Muscle of leg (tissue), 11 donors: ENCODE data around the gene GAS2. TPM values are rescaled to one million over a fixed set of nuclear protein-coding genes. Genes with fewer than 3 reads are reported as not detected.

ENCODE experiments used
- DNase-seq: peaks from one replicate; pipeline ENCODE4 v3.0.0; 2013
- H3K27ac ChIP-seq: one replicate; pipeline ENCODE4 v1.5.1; 2013; ENCODE audit warnings: mild to moderate bottlenecking, low read length, control low read depth
- H3K27me3 ChIP-seq: one replicate; pipeline ENCODE4 v1.6.1; 2013; ENCODE audit warnings: low read length; ENCODE audit not compliant: control insufficient read depth, insufficient read depth
- H3K36me3 ChIP-seq: one replicate; pipeline ENCODE4 v1.6.1; 2013; ENCODE audit warnings: low read length; ENCODE audit not compliant: control insufficient read depth, insufficient read depth
- H3K4me1 ChIP-seq: one replicate; pipeline ENCODE4 v1.6.1; 2013; ENCODE audit warnings: low read length; ENCODE audit not compliant: control insufficient read depth, insufficient read depth
- H3K4me3 ChIP-seq: one replicate; pipeline ENCODE4 v1.5.1; 2013; ENCODE audit warnings: low read length, control low read depth
- H3K9me3 ChIP-seq: replicated peaks from 2 replicates; pipeline ENCODE4 v1.6.1; 2013; ENCODE audit warnings: low read depth, low read length; ENCODE audit not compliant: control insufficient read depth
- WGBS: methylation state at CpG from one replicate; pipeline ENCODE4 v1.1.5; 2013; ENCODE audit warnings: missing lambda C conversion rate; ENCODE audit not compliant: insufficient coverage; 5-methylcytosine and 5-hydroxymethylcytosine counted together
- polyA plus RNA-seq, 8 donors: library from polyadenylated mRNA; unstranded; fragments of 120-200 nt; gene quantifications; one replicate each; pipeline versions ENCODE4 v1.2.1 to v1.2.3, GENCODE V29; 2013; ENCODE audit warnings: inconsistent platforms in 1 of 8, low replicate concordance in 1 of 8; ENCODE audit not compliant: insufficient read length in 8 of 8, insufficient read depth in 1 of 8
- total RNA-seq: library from RNA; stranded (reverse); fragments of 120-200 nt; gene quantifications from one replicate; pipeline ENCODE4 v1.2.4, GENCODE V29; 2013

Gene GAS2
- total and polyA plus RNA-seq, 9 donors = 8.4 to 90.1 (median 25.7) TPM

GRCh38 chr11:22670830-22671229 lies 4.4 kb downstream of the GAS2 start:
- peak; percentile 86 for DNase-seq
- peaks cover 4% of the 10 kb centered on the region for H3K27me3 ChIP-seq
- no CpG with 5 or more reads among the region's 1 CpG for whole genome bisulfite sequencing
- no peak overlapping the region for H3K4me3 ChIP-seq
- H3K36me3 ChIP-seq = no peaks in the 10 kb centered on the region
- no peak overlapping the region for H3K27ac ChIP-seq
- peaks cover 3% of the 10 kb centered on the region for H3K4me1 ChIP-seq
- H3K9me3 ChIP-seq = no peaks in the 10 kb centered on the region

GRCh38 chr11:22671751-22672150 lies 5.3 kb downstream of the GAS2 start:
- no peaks in the 10 kb centered on the region for H3K36me3 ChIP-seq
- H3K27ac ChIP-seq = no peak overlapping the region
- H3K27me3 ChIP-seq = peaks cover 4% of the 10 kb centered on the region
- peak; percentile 85 for DNase-seq
- no peaks in the 10 kb centered on the region for H3K4me1 ChIP-seq
- no peaks in the 10 kb centered on the region for H3K9me3 ChIP-seq
- WGBS = no CpG with 5 or more reads among the region's 2 CpGs
- H3K4me3 ChIP-seq = no peak overlapping the region

- Histone ChIP-seq H3K4me1 (no peaks in the 10 kb centered on the region), H3K36me3 (no peaks in the 10 kb centered on the region), H3K27ac (no peak overlapping the region), H3K4me3 (no peak overlapping the region), H3K9me3 (no peaks in the 10 kb centered on the region), H3K27me3 (no peaks in the 10 kb centered on the region)
- DNase-seq = peak; percentile 61
- 70% methylated on average over 1 of the region's 4 CpGs for WGBS
These were observed 8.3 kb downstream of the GAS2 start for GRCh38 chr11:22674470-22675439.

GRCh38 chr11:22677153-22677903 lies 10.9 kb downstream of the GAS2 start:
- WGBS = 52% methylated on average over 3 of the region's 4 CpGs
- no peaks in the 10 kb centered on the region for H3K27me3 ChIP-seq
- H3K4me1 ChIP-seq = no peaks in the 10 kb centered on the region
- no peak overlapping the region for H3K4me3 ChIP-seq
- DNase-seq = peak; percentile 87
- no peaks in the 10 kb centered on the region for H3K36me3 ChIP-seq
- no peaks in the 10 kb centered on the region for H3K9me3 ChIP-seq
- no peak overlapping the region for H3K27ac ChIP-seq

GRCh38 chr11:22680628-22681027 lies 14.2 kb downstream of the GAS2 start:
- no CpG with 5 or more reads among the region's 2 CpGs for WGBS
- DNase-seq = peak; percentile 38
- no peaks in the 10 kb centered on the region for H3K27me3 ChIP-seq
- no peak overlapping the region for H3K27ac ChIP-seq
- no peaks in the 10 kb centered on the region for H3K36me3 ChIP-seq
- no peak overlapping the region for H3K4me3 ChIP-seq
- no peaks in the 10 kb centered on the region for H3K9me3 ChIP-seq
- H3K4me1 ChIP-seq = no peaks in the 10 kb centered on the region

GRCh38 chr11:22681281-22681812 lies 14.9 kb downstream of the GAS2 start:
- no peak for DNase-seq
- Histone ChIP-seq H3K9me3 (no peaks in the 10 kb centered on the region), H3K36me3 (no peaks in the 10 kb centered on the region), H3K27ac (no peak overlapping the region), H3K4me1 (no peaks in the 10 kb centered on the region), H3K4me3 (no peak overlapping the region), H3K27me3 (no peaks in the 10 kb centered on the region)
- no CpG with 5 or more reads among the region's 4 CpGs for WGBS

GRCh38 chr11:22684082-22684481 lies 17.7 kb downstream of the GAS2 start:
- H3K36me3 ChIP-seq = no peaks in the 10 kb centered on the region
- H3K27me3 ChIP-seq = no peaks in the 10 kb centered on the region
- H3K27ac ChIP-seq = no peak overlapping the region
- H3K9me3 ChIP-seq = no peaks in the 10 kb centered on the region
- no peaks in the 10 kb centered on the region for H3K4me1 ChIP-seq
- 100% methylated on average over 1 of the region's 2 CpGs for WGBS
- no peak for DNase-seq
- H3K4me3 ChIP-seq = no peak overlapping the region

GRCh38 chr11:22685111-22685510 lies 18.7 kb downstream of the GAS2 start:
- Histone ChIP-seq H3K4me3 (no peak overlapping the region), H3K4me1 (no peaks in the 10 kb centered on the region), H3K36me3 (no peaks in the 10 kb centered on the region), H3K27ac (no peak overlapping the region), H3K27me3 (no peaks in the 10 kb centered on the region), H3K9me3 (no peaks in the 10 kb centered on the region)
- no CpG with 5 or more reads among the region's 4 CpGs for WGBS
- DNase-seq = no peak

GRCh38 chr11:22688914-22689313 lies 22.5 kb downstream of the GAS2 start:
- Histone ChIP-seq H3K27ac (no peak overlapping the region), H3K27me3 (no peaks in the 10 kb centered on the region), H3K9me3 (no peaks in the 10 kb centered on the region), H3K4me3 (no peak overlapping the region), H3K4me1 (no peaks in the 10 kb centered on the region), H3K36me3 (no peaks in the 10 kb centered on the region)
- WGBS = no CpG with 5 or more reads among the region's 3 CpGs
- DNase-seq = no peak

- Histone ChIP-seq H3K4me3 (no peak overlapping the region), H3K36me3 (no peaks in the 10 kb centered on the region), H3K9me3 (no peaks in the 10 kb centered on the region), H3K27ac (no peak overlapping the region), H3K4me1 (no peaks in the 10 kb centered on the region), H3K27me3 (no peaks in the 10 kb centered on the region)
- DNase-seq = no peak
- whole genome bisulfite sequencing = no CpG with 5 or more reads among the region's 1 CpG
These were observed 23.8 kb downstream of the GAS2 start for GRCh38 chr11:22690257-22690656.
